K562 (cell line): ENCODE results near the gene GALK2. TPM values are rescaled to one million over a fixed set of nuclear protein-coding genes. Genes with fewer than 3 reads are reported as not detected.

Source experiments
- ATF3 ChIP-seq, 2 experiments: fragments of 450-650 bp in 1 of 2; sonication (generic) in 1 of 2; formaldehyde crosslinking in 1 of 2; IDR thresholded peaks in 1 of 2; conservative IDR thresholded peaks in 1 of 2; 2 replicates each; pipeline versions ENCODE4 v1.6.1 to v1.8.1; 2016 to 2023; ENCODE audit warnings: mild to moderate bottlenecking in 2 of 2, moderate library complexity in 2 of 2, inconsistent platforms in 1 of 2, missing genetic modification reagents in 1 of 2
- CREBBP ChIP-seq: IDR thresholded peaks from one replicate; pipeline ENCODE4 v1.6.1; 2012; ENCODE audit warnings: low read depth, mild to moderate bottlenecking, control low read depth, inconsistent platforms, low read length
- ETV6 ChIP-seq, 3 experiments: fragments of 150-350 bp in 1 of 3; sonication (generic) in 1 of 3; formaldehyde crosslinking in 1 of 3; IDR thresholded peaks; 2 replicates each; pipeline versions ENCODE4 v1.6.1 to v1.8.0; 2014 to 2022; ENCODE audit warnings: borderline replicate concordance in 2 of 3, low read depth in 2 of 3, antibody characterized with exemption in 1 of 3, low read length in 1 of 3, mild to moderate bottlenecking in 1 of 3, missing genetic modification reagents in 1 of 3
- FOXM1 ChIP-seq, 2 experiments: fragments of 450-650 bp in 1 of 2; sonication (generic) in 1 of 2; formaldehyde crosslinking in 1 of 2; IDR thresholded peaks; 2 replicates each; pipeline versions ENCODE4 v1.6.1 to v1.9.0; 2017 to 2022; ENCODE audit warnings: low read depth in 2 of 2, mild to moderate bottlenecking in 2 of 2, missing genetic modification reagents in 1 of 2, moderate library complexity in 1 of 2
- HDAC8 ChIP-seq: fragments of 450-650 bp; IDR thresholded peaks from 2 replicates; pipeline ENCODE4 v1.6.1; 2016; ENCODE audit warnings: mild to moderate bottlenecking, missing genetic modification characterization, moderate library complexity, missing compliant biosample characterization
- HDGF ChIP-seq: fragments of 450-650 bp; IDR thresholded peaks from 2 replicates; pipeline ENCODE4 v1.6.1; 2016
- HIVEP1 ChIP-seq: fragments of 250-450 bp; sonication (Bioruptor Pico); IDR thresholded peaks from 2 replicates; pipeline ENCODE4 v1.4.0; 2020; ENCODE audit warnings: mild to moderate bottlenecking
- LARP7 ChIP-seq: fragments of 450-650 bp; IDR thresholded peaks from 2 replicates; pipeline ENCODE4 v1.6.1; 2016
- LEF1 ChIP-seq: fragments of 450-650 bp; IDR thresholded peaks from 2 replicates; pipeline ENCODE4 v1.6.1; 2016; ENCODE audit warnings: mild to moderate bottlenecking
- MBD2 ChIP-seq: sonication (generic); IDR thresholded peaks from 2 replicates; pipeline ENCODE4 v1.6.1; 2016; ENCODE audit warnings: low read depth, borderline replicate concordance
- PHF8 ChIP-seq: fragments of 200-600 bp; sonication (generic); IDR thresholded peaks from 2 replicates; pipeline ENCODE4 v1.6.1; 2012; ENCODE audit warnings: mixed run types, mild to moderate bottlenecking, inconsistent platforms, low read length, moderate library complexity, borderline replicate concordance
- POLR2AphosphoS5 ChIP-seq: IDR thresholded peaks from 2 replicates; pipeline ENCODE4 v1.6.1; 2011; ENCODE audit warnings: mild to moderate bottlenecking, low read depth, low read length, moderate library complexity; ENCODE audit not compliant: control insufficient read depth, insufficient read depth
- SOX6 ChIP-seq: fragments of 450-650 bp; IDR thresholded peaks from 2 replicates; pipeline ENCODE4 v1.6.1; 2014; ENCODE audit warnings: mild to moderate bottlenecking
- SRSF7 ChIP-seq: fragments of 200-400 bp; formaldehyde crosslinking; optimal IDR thresholded peaks from 2 replicates; pipeline ENCODE3; 2017; ENCODE audit warnings: mild to moderate bottlenecking, low read depth, low read length
- WHSC1 ChIP-seq: IDR thresholded peaks from one replicate; pipeline ENCODE4 v1.6.1; 2012; ENCODE audit warnings: low read length, control low read depth, inconsistent platforms
- ZNF124 ChIP-seq: sonication (generic); formaldehyde crosslinking; IDR thresholded peaks from 2 replicates; pipeline ENCODE4 v1.8.1; 2022; ENCODE audit warnings: missing genetic modification reagents
- ZNF212 ChIP-seq: fragments of 450-650 bp; formaldehyde crosslinking; IDR thresholded peaks from 2 replicates; pipeline ENCODE4 v1.4.0; 2020; ENCODE audit warnings: mild to moderate bottlenecking
- ZNF347 ChIP-seq: fragments of 450-650 bp; formaldehyde crosslinking; IDR thresholded peaks from 2 replicates; pipeline ENCODE4 v1.4.0; 2020; ENCODE audit warnings: low read depth, mild to moderate bottlenecking, moderate library complexity
- ZNF507 ChIP-seq: conservative IDR thresholded peaks from 2 replicates; pipeline ENCODE4 v1.6.1; 2017; ENCODE audit warnings: missing genetic modification characterization, missing compliant biosample characterization
- ZNF699 ChIP-seq: fragments of 250-450 bp; sonication (Bioruptor Pico); IDR thresholded peaks from 2 replicates; pipeline ENCODE4 v1.8.0; 2021; ENCODE audit warnings: mild to moderate bottlenecking, moderate library complexity; ENCODE audit not compliant: insufficient replicate concordance
- ZNF766 ChIP-seq: fragments of 200-800 bp; sonication (Bioruptor generic); conservative IDR thresholded peaks from 2 replicates; pipeline ENCODE4 v1.6.1; 2016; ENCODE audit warnings: missing genetic modification characterization, missing compliant biosample characterization
- polyA plus RNA-seq, 8 experiments: library from polyadenylated mRNA; depleted of rRNA in 4 of 8; stranded (reverse) in 5 of 8; unstranded in 3 of 8; fragments of >200 nt; fragmentation: Nextera tagmentation in 2 of 8; fragmentation: Illumina TruSeq in 1 of 8; extraction: Ambion mirVana in 2 of 8; extraction: Trizol in 1 of 8; gene quantifications; 2 replicates each; pipeline versions ENCODE4 v1.2.1 to v1.2.3, GENCODE V29; 2011 to 2014; ENCODE audit warnings: inconsistent platforms in 1 of 8, missing spikeins in 1 of 8
- total RNA-seq, 7 experiments: library from RNA; depleted of rRNA in 6 of 7; stranded (reverse); fragments of >200 nt in 6 of 7; fragmentation: Illumina TruSeq in 2 of 7; extraction: Trizol in 2 of 7; gene quantifications; 2 replicates each; pipeline versions ENCODE4 v1.2.1 to v1.2.3, GENCODE V29; 2011 to 2021; ENCODE audit warnings: low replicate concordance in 1 of 7
- TF ChIP-seq, protein P1 (sequence below): sonication (generic); formaldehyde crosslinking; IDR thresholded peaks from 2 replicates; pipeline ENCODE4 v1.8.0; 2022; ENCODE audit warnings: missing genetic modification reagents, mild to moderate bottlenecking, borderline replicate concordance

The GALK2 gene
- total and polyA plus RNA-seq, 9 of the 15 experiments (the other 6 are each of a cell fraction or from before 2014, with no cell fraction given): 32.8 to 82.0 (median 54.4) TPM

DNA sequence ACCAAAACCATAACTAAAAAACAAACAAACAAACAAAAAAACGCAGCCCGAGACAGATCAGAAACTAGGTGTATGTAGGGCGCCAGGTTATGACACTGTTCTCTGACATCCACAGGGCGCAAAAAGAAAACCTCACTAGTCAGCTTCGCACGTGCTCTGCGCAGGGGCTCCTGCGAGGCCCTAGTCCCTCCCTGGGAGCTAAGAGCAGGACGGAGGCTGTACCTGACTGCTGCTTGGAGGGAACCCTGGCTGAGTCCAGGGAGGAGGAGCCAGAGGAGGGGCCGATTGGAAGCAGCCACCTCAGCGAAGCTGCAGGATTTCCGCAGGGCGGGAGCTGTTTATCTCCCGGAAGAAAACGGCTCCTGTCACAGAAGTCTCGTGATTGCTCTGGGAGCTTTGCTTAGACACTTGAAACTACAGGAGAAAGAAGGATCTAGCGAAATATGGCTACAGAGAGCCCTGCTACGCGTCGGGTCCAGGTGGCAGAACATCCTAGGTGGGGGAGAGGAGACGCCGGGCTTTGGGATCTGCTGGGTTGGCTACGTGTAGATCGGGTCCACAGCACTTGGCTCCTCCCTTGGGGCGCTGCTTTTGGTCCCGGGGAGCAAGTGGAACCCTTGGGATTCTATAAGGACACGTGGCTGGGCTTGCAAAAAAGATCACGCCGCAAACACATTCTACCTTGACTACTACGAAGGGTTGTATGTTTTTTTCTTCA, at the start of gene GALK2 (continued):
- peak; percentile 69; the same call in 1 of the 2 replicates for TF ChIP-seq ZNF766 (CRISPR knock-in tag)
- no peak for TF ChIP-seq ZNF699
- TF ChIP-seq SOX6: peak; percentile 68; the same call in 1 of the 2 replicates
- peak; percentile 48; the same call in 1 of the 2 replicates for TF ChIP-seq MBD2
- TF ChIP-seq SRSF7: no peak
- peak; percentile 86; the same call in 1 of the 2 replicates for TF ChIP-seq LEF1
- no peak for TF ChIP-seq CREBBP
- no peak for TF ChIP-seq LARP7
- no peak for TF ChIP-seq ZNF347 (CRISPR knock-in tag)
- no peak for TF ChIP-seq HDGF
- TF ChIP-seq WHSC1: no peak
- TF ChIP-seq, protein P1, sequence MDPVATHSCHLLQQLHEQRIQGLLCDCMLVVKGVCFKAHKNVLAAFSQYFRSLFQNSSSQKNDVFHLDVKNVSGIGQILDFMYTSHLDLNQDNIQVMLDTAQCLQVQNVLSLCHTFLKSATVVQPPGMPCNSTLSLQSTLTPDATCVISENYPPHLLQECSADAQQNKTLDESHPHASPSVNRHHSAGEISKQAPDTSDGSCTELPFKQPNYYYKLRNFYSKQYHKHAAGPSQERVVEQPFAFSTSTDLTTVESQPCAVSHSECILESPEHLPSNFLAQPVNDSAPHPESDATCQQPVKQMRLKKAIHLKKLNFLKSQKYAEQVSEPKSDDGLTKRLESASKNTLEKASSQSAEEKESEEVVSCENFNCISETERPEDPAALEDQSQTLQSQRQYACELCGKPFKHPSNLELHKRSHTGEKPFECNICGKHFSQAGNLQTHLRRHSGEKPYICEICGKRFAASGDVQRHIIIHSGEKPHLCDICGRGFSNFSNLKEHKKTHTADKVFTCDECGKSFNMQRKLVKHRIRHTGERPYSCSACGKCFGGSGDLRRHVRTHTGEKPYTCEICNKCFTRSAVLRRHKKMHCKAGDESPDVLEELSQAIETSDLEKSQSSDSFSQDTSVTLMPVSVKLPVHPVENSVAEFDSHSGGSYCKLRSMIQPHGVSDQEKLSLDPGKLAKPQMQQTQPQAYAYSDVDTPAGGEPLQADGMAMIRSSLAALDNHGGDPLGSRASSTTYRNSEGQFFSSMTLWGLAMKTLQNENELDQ (CRISPR knock-in tag): no peak
- TF ChIP-seq HDAC8: no peak
- TF ChIP-seq ETV6 (IDR thresholded peaks at IDR 0.05; ENCODE audit: borderline replicate concordance in 1 of 2, low read depth in 2 of 2, low read length in 1 of 2): no peak
- no peak for TF ChIP-seq ETV6 (CRISPR knock-in tag; IDR thresholded peaks at IDR 0.05; ENCODE audit: borderline replicate concordance)
- TF ChIP-seq HIVEP1 (CRISPR knock-in tag): no peak
- 0 out of 2 replicates have a peak, but pooled peaks have one; percentile 27 for TF ChIP-seq FOXM1 (IDR thresholded peaks at IDR 0.05; ENCODE audit: low read depth)
- TF ChIP-seq FOXM1 (CRISPR knock-in tag; IDR thresholded peaks at IDR 0.05; ENCODE audit: low read depth): peak; percentile 32; the same call in 1 of the 2 replicates
- no peak for TF ChIP-seq ZNF507 (tag)
- TF ChIP-seq ZNF212 (CRISPR knock-in tag): no peak
- TF ChIP-seq POLR2AphosphoS5: peak; percentile 93
- peak; percentile 72 for TF ChIP-seq PHF8
- no peak for TF ChIP-seq ZNF124
- no peak; the same call in 1 of the 2 replicates for TF ChIP-seq ATF3 (IDR thresholded peaks at IDR 0.05)
- peak; percentile 64; the same call in 1 of the 2 replicates for TF ChIP-seq ATF3 (CRISPR knock-in tag; conservative IDR thresholded peaks at IDR 0.05)
